ENCODE measurements around the gene ZCCHC7. TPM values are rescaled to one million over a fixed set of nuclear protein-coding genes. Genes with fewer than 3 reads are reported as not detected.
A peak's percentile ranks its signal among the peaks of the same experiment; 100 is the strongest.
"Not testable (repeated sequence)": the region's sequence is repeated elsewhere in the genome, so short reads cannot be mapped to it uniquely, and the experiment has no call there.

The ZCCHC7 gene
- total RNA-seq, 2 donors from 2014 or later, result 20.7 to 25.7 TPM

- H3K27me3 Mint-ChIP-seq, result no peaks in the 10 kb centered on the region
- H3K4me3 Mint-ChIP-seq, result no peak overlapping the region
- peaks cover 0 to 8% of the 10 kb centered on the region in 2 donors for H3K4me1 Mint-ChIP-seq (ENCODE audit: low read depth in 2 of 2)
- no peak overlapping the region for H3K27ac Mint-ChIP-seq
- no peaks in the 10 kb centered on the region for H3K36me3 Mint-ChIP-seq
- ATAC-seq (no peak), DNase-seq (ENCODE audit: low spot score) (no peak)
- no peaks in the 10 kb centered on the region for H3K9me3 Mint-ChIP-seq
Observed at GRCh38 chr9:37281541-37281940, 161.2 kb downstream of the ZCCHC7 start.

DNA sequence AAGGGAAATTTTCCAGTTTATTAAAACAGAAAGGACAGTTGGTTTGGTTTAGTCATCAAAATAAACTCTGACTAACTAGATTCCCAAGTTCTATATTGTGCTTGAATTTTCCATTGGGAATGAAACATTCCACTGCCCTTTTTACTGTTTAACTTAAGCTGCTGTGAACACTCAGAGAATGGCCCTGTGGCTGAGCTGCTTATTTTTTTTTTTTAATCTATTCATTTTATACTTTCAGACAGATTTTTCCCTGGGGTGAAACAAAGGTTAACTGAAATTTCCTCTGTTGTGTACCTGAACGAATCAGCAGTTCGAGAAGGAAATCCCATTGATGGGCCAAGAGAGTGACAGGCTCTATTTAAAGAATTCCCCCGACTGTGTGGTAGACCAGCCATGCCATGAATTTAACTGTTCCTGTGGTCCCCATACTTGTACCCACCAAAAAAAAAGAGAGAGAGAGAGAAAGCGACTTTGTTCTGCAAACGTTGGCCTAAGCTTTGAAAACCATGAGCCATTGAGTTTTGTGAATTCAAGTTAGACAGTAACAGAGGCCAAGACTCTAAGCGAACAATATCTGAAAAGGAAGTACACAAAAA lies 163.5 kb downstream of the ZCCHC7 start:
- H3K9me3 Mint-ChIP-seq, result no peaks in the 10 kb centered on the region
- ATAC-seq (no peak), DNase-seq (ENCODE audit: low spot score) (no peak)
- H3K27ac Mint-ChIP-seq, result no peak overlapping the region
- H3K36me3 Mint-ChIP-seq, result no peaks in the 10 kb centered on the region
- H3K4me3 Mint-ChIP-seq, result no peak overlapping the region
- no peaks in the 10 kb centered on the region for H3K27me3 Mint-ChIP-seq
- peaks cover 0 to 8% of the 10 kb centered on the region in 2 donors for H3K4me1 Mint-ChIP-seq (ENCODE audit: low read depth in 2 of 2)

DNA sequence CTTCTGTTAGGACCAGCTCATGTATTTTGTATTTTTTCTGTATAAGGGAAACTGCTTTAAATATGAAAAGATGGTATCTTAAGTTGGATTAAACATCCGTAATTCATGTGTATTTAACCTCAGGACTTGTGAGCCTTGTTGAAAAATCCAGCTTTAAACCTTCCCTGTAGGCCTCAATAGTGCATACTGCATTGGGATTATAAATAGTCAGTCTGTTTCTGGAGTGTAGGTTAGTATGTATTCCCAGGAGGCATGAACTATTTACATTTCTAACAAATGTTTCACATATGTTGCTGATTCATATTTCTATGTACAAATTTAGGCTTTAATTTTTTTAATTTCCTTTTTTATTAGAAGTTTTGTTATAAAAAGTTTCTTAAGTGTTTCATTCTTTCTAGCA lies 164.3 kb downstream of the ZCCHC7 start:
- Mint-ChIP-seq H3K27ac (no peak overlapping the region), H3K4me1 (ENCODE audit: low read depth in 2 of 2) (peaks cover 4 to 12% of the 10 kb centered on the region in 2 donors), H3K27me3 (no peaks in the 10 kb centered on the region), H3K4me3 (no peak overlapping the region), H3K36me3 (no peaks in the 10 kb centered on the region), H3K9me3 (no peaks in the 10 kb centered on the region)
- no peak for DNase-seq (ENCODE audit: low spot score)
- ATAC-seq, result no peak

GRCh38 chr9:37286530-37287175 lies 166.3 kb downstream of the ZCCHC7 start:
- H3K4me3 Mint-ChIP-seq, result no peak overlapping the region
- DNase-seq (ENCODE audit: low spot score), result no peak
- ATAC-seq, result no peak
- H3K27me3 Mint-ChIP-seq, result no peaks in the 10 kb centered on the region
- H3K4me1 Mint-ChIP-seq (ENCODE audit: low read depth in 2 of 2), result peaks cover 10% of the 10 kb centered on the region in 2 donors
- H3K36me3 Mint-ChIP-seq, result no peaks in the 10 kb centered on the region
- H3K9me3 Mint-ChIP-seq, result no peaks in the 10 kb centered on the region
- H3K27ac Mint-ChIP-seq, result no peak overlapping the region

DNA sequence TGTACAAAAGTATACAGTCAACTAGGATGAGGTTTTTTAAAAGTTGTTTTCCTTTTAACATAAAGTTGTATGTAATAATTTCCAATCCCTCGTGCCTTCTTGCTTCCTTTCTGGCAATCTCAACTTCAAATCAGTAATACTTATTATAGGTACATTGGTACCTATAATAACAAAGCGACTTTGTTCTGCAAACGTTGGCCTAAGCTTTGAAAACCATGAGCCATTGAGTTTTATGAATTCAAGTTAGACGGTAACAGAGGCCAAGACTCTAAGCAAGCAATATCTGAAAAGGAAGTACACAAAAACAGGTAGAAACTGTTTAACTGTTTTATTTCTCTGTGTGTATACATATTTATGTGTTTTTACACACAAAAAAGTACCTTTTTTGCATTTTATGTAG lies 166.9 kb downstream of the ZCCHC7 start:
- Mint-ChIP-seq H3K4me3 (no peak overlapping the region), H3K36me3 (no peaks in the 10 kb centered on the region), H3K27me3 (no peaks in the 10 kb centered on the region), H3K9me3 (no peaks in the 10 kb centered on the region), H3K27ac (no peak overlapping the region), H3K4me1 (ENCODE audit: low read depth in 2 of 2) (peaks cover 10% of the 10 kb centered on the region in 2 donors)
- DNase-seq (ENCODE audit: low spot score) (no peak), ATAC-seq (no peak)

GRCh38 chr9:37289631-37290030 lies 169.3 kb downstream of the ZCCHC7 start:
- ATAC-seq (no peak), DNase-seq (ENCODE audit: low spot score) (no peak)
- peaks cover 5 to 13% of the 10 kb centered on the region in 2 donors for H3K4me1 Mint-ChIP-seq (ENCODE audit: low read depth in 2 of 2)
- peak overlapping the region in 1 of 2 donors; percentile 40 for H3K27ac Mint-ChIP-seq
- H3K4me3 Mint-ChIP-seq, result no peak overlapping the region
- H3K36me3 Mint-ChIP-seq, result no peaks in the 10 kb centered on the region
- H3K27me3 Mint-ChIP-seq, result no peaks in the 10 kb centered on the region
- H3K9me3 Mint-ChIP-seq, result no peaks in the 10 kb centered on the region

DNA sequence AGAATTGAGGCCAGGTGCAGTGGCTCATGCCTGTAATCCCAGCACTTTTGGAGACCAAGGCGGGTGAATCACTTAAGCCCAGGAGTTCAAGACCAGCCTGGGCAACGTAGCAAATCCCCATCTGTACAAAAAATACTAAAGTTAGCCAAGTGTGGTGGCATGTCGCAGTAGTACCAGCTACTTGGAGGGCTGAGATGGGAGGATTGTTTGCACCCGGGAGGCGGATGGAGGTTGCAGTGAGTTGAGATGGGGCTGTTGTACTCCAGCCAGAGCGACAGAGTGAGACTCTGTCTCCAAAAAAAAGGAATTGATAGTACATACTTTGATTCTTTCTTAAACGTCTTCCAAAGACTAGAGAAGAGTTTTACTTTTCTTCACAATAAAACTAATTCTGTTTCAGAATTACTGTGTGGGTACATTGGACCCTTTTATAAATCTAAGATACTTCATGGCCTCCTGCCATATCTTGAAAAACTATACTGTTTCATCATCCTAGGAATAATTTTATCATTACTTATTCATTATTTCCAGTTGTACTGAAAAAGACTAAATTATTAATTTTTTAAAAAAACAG lies 170.1 kb downstream of the ZCCHC7 start:
- DNase-seq (ENCODE audit: low spot score), result no peak
- Mint-ChIP-seq H3K27ac (peak overlapping the region; percentile 40 to 45), H3K9me3 (no peaks in the 10 kb centered on the region), H3K27me3 (no peaks in the 10 kb centered on the region), H3K4me3 (no peak overlapping the region), H3K4me1 (ENCODE audit: low read depth in 2 of 2) (peaks cover 12 to 18% of the 10 kb centered on the region in 2 donors), H3K36me3 (no peaks in the 10 kb centered on the region)
- no peak for ATAC-seq

DNA sequence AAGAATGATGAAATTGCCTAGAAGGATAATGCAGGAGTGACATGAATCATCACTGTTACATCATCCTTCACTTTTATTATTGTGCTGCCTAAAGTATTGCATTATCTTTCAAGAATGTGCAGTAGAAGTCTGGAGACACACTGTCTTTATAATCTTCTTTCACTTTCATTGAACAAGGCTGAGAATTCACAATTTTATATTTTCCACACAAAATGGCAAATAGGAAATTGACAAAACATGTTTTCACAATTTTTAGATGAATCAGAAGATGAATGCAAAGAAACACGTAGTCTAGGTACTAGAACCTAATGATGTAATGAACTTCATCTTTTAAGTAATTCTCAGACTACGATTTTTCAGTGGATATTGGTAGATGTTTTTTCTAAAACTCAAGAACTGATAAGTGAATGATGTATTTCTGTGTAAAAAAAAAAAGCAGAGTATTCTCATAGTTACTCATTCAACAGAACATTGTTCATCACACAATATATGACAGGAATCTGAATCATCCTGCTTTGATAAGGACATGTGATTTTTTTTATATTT lies 170.6 kb downstream of the ZCCHC7 start:
- Mint-ChIP-seq H3K4me3 (peak overlapping the region; percentile 43), H3K9me3 (no peaks in the 10 kb centered on the region), H3K27ac (peak overlapping the region; percentile 45 to 59), H3K4me1 (ENCODE audit: low read depth in 2 of 2) (peaks cover 17 to 24% of the 10 kb centered on the region in 2 donors), H3K27me3 (no peaks in the 10 kb centered on the region), H3K36me3 (no peaks in the 10 kb centered on the region)
- ATAC-seq (peak; percentile 80 to 81), DNase-seq (ENCODE audit: low spot score) (no peak)

DNA sequence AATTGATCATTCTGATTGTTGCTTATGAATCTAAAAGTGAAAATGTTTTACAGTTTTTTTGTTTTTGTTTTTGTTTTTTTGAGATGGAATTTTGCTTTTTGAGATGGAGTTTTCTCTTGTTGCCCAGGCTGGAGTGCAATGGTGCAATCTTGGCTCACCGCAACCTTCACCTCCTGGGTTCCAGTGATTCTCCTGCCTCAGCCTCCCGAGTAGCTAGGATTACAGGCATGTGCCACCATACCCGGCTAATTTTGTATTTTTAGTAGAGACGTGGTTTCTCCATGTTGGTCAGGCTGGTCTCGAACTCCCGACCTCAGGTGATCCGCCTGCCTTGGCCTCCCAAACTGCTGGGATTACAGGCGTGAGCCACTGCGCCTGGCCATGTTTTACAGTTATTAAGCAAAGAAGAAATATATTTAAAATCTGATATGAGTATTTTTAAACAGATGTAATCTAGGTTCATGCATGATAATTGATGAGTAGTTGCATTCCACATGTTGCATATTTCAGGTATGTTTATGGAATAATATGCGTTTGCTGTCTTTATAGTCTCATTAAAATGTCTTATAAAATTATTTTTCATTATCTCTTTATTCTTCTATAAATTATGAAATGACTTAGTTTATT lies 171.4 kb downstream of the ZCCHC7 start:
- H3K36me3 Mint-ChIP-seq; ATAC-seq; H3K4me3 Mint-ChIP-seq; H3K27ac Mint-ChIP-seq; DNase-seq (ENCODE audit: low spot score); H3K9me3 Mint-ChIP-seq; H3K27me3 Mint-ChIP-seq: not testable (repeated sequence)
- H3K4me1 Mint-ChIP-seq (ENCODE audit: low read depth in 2 of 2), result peaks cover 23 to 29% of the 10 kb centered on the region in 2 donors

- Mint-ChIP-seq H3K4me3 (no peak overlapping the region), H3K36me3 (no peaks in the 10 kb centered on the region), H3K27me3 (no peaks in the 10 kb centered on the region), H3K9me3 (no peaks in the 10 kb centered on the region), H3K27ac (no peak overlapping the region), H3K4me1 (ENCODE audit: low read depth in 2 of 2) (peaks cover 23 to 29% of the 10 kb centered on the region in 2 donors)
- DNase-seq (ENCODE audit: low spot score) (no peak), ATAC-seq (no peak)
Observed at GRCh38 chr9:37292896-37293295, 172.5 kb downstream of the ZCCHC7 start.

- no peaks in the 10 kb centered on the region for H3K27me3 Mint-ChIP-seq
- H3K9me3 Mint-ChIP-seq, result no peaks in the 10 kb centered on the region
- H3K4me1 Mint-ChIP-seq (ENCODE audit: low read depth in 2 of 2), result peaks cover 24 to 32% of the 10 kb centered on the region in 2 donors
- no peaks in the 10 kb centered on the region for H3K36me3 Mint-ChIP-seq
- DNase-seq (ENCODE audit: low spot score), result no peak
- H3K4me3 Mint-ChIP-seq, result no peak overlapping the region
- ATAC-seq, result no peak
- no peak overlapping the region for H3K27ac Mint-ChIP-seq
Observed at GRCh38 chr9:37293664-37294524, 173.5 kb downstream of the ZCCHC7 start.

DNA sequence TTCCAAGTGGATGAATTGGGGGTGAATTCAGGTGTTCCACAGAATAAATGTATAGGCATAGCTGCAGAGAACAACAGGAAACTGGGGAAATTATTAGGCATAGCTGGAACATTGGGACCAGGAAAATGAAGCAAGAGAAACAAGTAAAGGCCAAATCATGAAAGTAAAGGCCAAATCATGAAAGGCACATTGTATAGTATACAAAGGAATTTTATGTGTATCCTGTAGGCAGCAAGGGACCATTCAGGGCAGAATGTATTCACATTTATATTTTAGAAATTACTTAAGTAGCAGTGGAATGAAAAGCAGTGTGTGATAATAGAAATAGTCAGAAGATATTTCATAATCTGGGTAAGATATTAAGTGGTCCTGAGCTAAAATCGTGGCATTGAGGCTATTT lies 174.8 kb downstream of the ZCCHC7 start:
- Mint-ChIP-seq H3K27me3 (no peaks in the 10 kb centered on the region), H3K27ac (peak overlapping the region in 1 of 2 donors; percentile 29), H3K4me3 (no peak overlapping the region), H3K36me3 (no peaks in the 10 kb centered on the region), H3K9me3 (no peaks in the 10 kb centered on the region), H3K4me1 (ENCODE audit: low read depth in 2 of 2) (peaks cover 30 to 31% of the 10 kb centered on the region in 2 donors)
- ATAC-seq, result no peak
- no peak for DNase-seq (ENCODE audit: low spot score)

GRCh38 chr9:37295796-37296195 lies 175.4 kb downstream of the ZCCHC7 start:
- DNase-seq (ENCODE audit: low spot score), result no peak
- ATAC-seq, result no peak
- H3K27ac Mint-ChIP-seq, result peak overlapping the region in 1 of 2 donors; percentile 29
- no peaks in the 10 kb centered on the region for H3K27me3 Mint-ChIP-seq
- no peak overlapping the region for H3K4me3 Mint-ChIP-seq
- H3K4me1 Mint-ChIP-seq (ENCODE audit: low read depth in 2 of 2), result peaks cover 34 to 38% of the 10 kb centered on the region in 2 donors
- no peaks in the 10 kb centered on the region for H3K9me3 Mint-ChIP-seq
- no peaks in the 10 kb centered on the region for H3K36me3 Mint-ChIP-seq
